ENCODE data around the gene SPAG8.

SPAG8 gene, protein sequence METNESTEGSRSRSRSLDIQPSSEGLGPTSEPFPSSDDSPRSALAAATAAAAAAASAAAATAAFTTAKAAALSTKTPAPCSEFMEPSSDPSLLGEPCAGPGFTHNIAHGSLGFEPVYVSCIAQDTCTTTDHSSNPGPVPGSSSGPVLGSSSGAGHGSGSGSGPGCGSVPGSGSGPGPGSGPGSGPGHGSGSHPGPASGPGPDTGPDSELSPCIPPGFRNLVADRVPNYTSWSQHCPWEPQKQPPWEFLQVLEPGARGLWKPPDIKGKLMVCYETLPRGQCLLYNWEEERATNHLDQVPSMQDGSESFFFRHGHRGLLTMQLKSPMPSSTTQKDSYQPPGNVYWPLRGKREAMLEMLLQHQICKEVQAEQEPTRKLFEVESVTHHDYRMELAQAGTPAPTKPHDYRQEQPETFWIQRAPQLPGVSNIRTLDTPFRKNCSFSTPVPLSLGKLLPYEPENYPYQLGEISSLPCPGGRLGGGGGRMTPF

DNA sequence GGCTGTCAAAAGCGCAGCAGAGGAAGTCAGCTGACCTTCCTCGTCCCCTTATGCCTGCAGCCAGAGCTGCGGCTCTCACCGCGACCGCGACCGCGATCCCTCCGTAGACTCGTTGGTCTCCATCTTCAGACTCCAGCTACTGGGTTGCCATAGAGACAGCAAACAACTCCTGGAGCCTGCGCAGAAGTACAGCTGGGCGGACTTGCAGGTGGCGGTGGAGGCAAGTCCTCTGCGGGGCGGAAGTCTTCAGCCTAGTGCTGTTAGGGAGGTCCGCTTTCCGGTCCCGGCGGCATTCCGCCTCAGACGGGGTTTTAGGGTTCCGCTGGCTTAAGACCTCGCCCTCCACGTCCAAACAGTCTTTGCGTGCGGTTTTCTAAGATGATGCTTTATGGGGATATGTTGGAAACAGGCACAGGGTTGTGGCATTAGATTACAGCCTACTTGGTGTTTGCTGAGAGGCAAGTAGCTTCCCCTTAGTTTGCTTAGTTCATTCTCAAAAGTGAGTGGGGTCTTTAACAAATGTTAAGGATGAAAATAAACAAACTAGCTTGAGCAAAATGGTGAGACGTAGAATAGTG is at the start of gene SPAG8:
Gene SPAG8 (minus strand): TSS at position 238 of the 578 bp plus-strand sequence. CDS start 115 bp downstream, at position 123.
- peak; percentile 92 for DNase-seq

DNA sequence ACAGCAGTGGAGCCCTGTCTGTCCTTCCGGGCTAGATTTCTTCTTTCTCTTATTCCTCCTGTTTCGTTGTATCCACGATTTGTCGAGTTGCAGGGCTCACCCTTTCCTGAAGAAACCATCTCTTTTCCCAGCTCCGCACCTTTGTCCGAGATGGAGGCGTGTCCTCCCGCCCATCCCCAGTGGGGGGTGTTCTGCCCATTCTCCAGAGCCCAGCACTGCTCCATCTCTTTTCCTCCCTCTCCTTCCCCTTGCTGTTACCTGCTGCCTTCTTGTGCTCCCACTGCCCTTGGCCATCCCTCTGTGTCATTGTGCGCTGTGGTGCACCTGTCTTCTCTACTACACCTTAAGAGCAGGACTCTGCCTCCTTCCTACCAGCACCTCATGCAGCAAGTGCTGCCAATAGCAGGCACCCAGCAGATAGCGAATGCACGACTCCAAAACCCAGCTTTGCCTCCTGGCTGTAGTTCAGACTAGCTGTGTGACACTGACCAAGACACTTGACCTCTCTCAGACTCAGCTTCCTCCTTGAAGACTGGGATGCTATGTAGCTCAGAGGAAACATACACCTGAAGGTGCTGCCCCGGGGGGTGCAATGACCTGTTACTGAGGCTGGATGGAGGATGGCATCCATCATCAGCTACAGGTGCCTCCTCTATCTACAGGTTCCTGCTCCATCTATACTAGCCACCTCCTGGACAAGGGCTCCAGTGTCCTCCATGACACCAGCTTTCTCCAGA is 49.3 kb upstream of the SPAG8 start:
- no peak for DNase-seq

DNA sequence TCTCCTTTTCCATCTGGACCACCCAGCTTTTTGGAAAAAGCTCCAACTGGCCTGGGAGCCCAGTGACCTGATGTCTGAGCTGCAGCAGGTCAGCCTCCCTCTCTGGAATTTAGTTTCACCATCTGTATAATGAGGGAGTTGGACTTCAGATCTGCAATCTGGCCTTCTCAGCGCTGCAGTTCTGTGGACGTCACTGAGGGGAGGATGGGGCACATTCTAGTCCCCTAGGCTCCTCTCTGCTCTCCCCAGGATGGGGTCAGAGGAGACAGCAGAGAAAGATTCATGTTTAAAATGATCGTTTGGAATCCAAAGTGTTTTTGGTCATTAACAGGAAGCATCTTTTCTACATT is 47.9 kb upstream of the SPAG8 start:
- DNase-seq, result no peak

DNA sequence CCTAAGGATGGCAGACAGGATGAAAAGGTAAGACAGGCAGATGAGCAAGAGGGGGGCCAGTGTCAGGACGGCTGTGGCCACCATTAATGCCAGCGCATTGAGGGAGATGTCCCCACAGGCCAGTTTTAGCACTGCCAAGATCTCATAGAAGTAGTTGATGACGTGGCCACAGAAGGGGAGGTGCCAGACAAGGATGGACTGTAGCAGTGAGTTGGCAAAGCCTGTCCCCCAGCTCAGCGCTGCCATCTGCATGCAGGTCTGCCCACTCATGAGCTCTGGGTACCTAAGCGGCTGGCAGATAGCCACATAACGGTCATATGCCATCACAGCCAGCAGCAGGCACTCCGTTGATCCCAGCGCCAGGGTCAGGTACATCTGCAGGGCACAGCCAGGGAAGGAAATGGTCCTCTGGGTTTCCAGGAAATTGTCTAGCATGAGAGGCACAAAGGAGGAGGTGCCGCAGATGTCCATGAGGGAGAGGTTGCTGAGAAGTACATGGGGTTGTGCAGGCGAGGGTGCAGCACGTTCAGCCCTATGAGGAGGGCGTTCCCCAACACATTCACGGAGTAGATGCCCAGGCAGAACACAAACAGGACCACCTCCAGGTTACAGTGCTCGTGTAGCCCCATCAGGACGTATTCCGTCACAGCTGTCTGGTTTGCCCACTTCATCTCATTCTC is 47.4 kb upstream of the SPAG8 start:
- peak; percentile 2 for DNase-seq

DNA sequence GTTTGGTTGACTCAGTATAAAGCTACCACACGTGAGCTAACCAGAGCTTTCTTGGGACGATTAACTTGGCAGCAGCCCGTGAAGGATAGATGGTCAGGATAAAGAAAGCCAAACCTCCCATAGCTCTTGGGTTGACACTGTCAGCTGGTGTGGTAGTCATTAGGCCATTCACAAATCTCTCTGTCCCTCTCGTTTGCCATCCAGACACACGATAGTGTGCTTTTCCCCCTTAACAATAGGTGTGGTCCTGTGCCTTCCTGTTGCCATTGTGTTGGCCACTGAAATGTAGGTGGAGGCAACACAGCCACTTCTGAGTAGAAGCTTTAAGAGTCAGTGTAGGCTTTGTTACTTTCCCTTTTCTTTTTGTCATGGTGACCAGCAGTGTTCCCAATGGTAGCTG is 46.4 kb upstream of the SPAG8 start:
- DNase-seq, result no peak

DNA sequence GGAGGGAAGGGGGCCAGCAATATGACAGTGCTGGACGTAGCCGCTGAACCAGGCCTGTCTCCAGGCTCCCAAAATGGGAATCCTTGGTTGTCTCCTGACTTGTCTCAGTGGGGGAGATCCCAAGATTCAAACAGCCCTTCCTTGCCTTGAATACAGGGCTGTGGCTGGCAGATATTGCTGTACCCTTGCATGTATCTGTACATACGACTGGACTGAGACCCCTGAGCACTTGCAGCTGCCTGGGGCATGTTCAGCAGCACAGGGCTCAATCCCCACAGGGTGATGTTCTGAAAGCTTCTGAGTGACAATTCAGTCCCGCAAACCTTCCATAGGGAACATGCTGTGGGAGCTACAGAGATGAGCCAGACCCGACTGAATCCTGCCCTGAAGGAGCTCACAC is 44.8 kb upstream of the SPAG8 start:
- DNase-seq, result no peak

DNA sequence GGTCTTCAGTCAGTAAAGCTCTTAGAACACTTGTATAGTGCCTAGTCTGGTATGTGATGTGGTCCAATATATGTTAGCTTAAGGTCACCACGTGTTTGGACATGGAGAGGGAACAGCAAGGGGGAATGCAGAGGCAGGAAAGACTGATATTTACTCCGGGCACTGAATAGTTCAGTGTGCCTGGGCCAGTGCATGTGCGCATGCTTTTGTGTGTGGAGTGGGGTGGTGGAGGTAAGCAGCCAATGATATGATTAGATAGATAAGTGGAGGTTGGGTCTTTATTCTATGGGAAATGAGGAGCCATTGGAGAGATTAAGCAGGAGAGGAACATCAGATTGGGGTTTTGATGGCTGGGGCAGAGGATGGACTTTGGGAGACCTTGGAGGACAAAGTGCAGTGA is 44.1 kb upstream of the SPAG8 start:
- no peak for DNase-seq

DNA sequence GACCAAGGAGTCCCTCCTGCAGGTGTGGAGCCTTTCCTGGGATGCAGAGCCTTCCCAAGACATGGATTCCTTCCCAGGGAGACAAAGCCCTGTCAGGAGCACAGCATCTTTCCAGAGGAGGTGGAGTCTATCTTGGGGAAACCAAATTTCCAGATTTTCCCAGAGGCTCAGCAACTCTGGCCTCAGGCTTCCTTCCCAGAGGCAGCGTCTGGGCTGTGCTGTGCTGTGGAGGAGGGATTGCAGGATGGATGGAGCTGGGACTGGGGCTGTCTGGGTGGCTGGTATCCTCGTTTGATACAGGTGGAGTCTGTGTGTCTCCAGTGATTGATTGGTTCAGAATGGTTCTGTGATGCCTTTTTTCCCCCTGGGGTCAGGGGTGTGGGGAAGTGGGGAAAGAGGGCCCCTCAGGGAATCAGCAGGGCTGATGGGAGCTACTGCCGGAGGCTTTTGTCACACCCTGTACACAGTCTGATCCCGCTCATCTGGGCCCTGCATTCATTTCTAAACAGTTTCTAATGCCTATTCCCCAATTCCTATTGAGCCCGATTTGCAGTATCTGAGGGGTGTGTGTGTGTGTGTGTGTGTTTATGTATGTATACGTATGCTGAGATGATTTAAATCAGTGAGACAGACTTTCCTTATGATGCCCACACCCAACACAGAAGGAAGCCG is 42.2 kb upstream of the SPAG8 start:
- DNase-seq, result no peak

DNA sequence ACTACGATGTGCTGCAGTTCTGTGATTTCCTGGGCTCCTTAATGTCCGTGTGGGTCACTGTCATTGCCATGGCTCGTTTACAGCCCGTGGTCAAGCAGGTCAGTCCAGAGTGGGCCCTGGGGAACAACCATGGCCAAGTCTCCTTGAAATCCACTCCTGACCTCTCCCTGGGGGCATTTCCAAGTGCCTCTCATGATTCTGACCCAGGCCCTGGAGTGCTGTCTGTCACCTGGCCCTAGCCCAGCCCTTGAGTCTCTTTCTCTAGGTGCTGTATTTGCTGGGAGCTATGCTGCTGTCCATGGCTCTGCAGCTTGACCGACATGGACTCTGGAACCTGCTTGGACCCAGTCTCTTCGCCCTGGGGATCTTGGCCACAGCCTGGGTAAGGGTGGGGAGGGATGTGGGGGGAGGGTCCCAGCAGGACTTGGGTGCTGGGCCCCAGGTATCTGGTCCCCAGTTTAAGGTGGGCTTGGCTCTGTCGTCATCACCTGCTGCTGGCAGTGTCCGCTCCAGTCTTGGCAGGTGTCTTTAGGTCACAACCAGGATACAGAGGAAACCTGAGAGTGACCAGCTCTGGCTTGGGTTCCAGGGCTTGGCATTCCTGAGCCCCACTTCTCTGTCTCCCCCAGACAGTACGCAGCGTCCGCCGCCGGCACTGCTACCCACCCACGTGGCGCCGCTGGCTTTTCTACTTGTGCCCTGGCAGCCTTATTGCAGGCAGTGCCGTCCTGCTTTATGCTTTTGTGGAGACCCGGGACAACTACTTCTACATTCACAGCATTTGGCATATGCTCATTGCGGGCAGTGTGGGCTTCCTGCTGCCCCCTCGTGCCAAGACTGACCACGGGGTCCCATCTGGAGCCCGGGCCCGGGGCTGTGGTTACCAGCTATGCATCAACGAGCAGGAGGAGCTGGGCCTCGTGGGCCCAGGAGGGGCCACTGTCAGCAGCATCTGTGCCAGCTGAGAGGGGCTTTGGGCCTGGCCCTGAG is 41.1 kb upstream of the SPAG8 start:
- no peak for DNase-seq

DNA sequence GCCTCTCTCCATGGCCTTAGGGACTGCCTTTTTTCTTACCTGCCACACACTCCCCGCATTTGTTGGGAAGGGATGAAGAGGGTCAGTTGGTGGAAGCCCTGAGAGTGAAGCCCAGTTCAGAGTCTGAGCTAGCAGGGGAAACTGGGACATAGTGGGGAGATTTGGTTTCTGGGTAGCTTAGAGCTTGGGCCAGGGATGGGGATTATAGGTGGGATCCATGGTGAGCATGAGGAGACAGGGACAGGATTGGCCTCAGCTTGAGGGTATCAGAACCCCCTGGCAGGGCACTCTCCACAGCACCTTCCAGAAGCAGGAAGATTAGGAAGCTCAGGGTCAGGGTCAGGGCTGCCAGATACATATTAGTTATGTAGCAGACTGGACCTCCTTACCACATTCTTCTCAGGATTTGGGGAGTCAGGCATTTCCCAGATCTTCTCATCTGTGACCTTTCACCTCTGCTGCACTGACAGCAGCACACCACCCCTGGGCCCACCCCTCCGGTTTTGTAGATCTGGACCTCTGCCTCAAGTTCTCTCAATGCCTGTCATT is 40.3 kb upstream of the SPAG8 start:
- no peak for DNase-seq

DNA sequence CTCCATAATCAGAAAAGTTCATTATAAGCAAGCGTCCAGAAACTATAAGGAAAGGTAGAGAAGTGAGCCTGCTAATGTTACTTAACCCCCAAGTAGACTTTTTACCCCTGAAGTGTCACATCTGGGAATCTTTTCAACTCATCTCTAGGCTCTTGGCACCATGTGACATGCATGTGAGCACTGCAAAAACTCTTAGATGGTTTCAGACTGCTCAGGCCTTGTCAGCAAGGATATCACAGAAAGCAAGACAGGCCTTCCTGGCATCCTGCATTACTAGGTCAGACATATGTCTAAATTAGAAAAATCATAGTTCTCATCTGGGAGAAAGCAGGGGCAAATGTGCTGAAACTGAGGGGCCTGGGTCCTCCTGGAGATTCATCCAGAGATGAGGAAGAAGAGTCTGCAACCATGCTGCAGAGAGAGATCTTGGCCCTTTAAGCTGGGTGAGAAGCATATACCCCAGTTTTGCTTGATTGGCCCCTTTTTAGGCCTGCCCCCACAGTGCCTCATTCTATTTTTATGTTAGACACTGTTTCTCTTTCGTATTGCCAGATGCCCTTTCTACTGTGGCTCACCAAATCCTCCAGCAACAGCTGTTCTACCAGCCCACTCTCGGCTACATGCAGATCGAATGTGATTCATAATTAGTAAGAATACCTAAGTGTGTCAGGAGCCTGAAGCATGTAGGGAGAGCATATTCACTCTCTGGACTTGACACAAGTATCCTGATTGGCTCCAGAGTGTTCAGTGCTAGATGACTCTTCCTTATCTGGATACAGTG is 35.9 kb upstream of the SPAG8 start:
- DNase-seq, result peak; percentile 75

DNA sequence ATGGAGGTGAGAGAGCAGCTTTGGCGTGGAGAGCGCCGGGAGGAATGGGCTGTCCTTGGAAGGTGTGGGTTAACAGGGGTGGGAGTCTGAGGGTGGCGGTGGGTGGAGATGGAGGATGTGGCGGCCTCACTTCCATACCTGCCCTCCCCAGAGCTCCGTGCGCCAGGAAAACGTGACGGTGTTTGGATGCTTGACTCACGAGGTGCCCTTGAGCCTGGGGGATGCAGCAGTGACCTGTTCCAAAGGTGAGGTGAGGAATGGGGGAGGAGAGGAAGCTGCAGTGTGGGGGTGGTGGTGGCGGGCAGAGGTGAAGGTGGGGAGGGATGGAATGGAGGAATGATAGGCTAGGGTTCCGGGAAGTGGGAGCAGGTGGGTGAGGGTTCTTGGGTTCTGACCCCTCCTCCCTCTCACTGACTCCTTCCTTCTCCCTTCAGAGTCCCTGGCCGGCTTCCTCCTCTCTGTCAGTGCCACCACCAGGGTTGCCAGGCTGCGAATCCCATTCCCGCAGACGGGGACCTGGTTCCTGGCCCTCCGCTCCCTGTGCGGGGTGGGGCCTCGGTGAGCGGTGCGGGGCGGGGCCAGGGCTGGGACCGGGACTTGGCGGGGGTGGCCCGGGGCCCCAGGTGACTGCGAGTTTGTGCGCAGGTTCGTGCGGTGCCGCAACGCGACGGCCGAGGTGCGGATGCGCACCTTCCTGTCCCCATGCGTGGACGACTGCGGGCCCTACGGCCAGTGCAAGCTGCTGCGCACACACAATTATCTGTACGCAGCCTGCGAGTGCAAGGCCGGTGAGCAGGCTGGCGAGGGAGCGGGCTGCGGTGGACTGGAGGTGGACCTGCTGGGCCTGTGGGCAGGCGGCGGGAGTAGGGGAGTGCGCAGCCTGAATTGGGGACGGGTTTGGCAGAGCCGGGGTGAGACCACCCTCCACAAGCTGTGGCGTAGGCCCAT is 34.0 kb upstream of the SPAG8 start:
- DNase-seq, result no peak

DNA sequence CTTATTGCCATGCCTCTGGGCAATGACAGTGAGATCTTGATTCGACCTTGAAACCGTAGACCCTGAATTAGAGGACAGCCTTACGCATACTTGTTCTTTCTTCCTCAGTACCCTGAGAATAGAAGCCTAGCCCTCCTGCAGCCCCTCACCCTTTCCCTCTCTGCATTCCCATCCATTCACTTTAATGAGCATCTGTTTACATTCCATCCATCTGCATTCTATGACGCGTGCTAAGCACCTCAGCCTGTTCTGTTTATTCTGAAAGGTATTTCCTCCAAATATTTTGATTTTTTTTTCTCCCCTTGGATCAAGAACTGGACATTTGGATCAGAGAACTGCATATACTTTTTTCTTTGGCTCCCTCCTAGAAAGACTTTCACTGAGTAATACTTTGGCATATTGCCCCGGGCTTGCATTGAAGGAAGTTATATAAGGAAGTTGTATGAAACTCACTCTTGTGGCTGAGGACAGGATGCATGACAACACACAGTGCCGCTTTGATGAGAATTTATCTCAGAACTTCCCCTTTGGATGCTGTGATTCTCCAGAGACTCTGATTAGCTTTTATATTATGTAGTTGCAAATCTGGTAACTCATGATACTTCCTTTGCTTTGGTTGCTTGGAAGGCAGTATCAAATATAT is 32.7 kb upstream of the SPAG8 start:
- peak; percentile 15 for DNase-seq

DNA sequence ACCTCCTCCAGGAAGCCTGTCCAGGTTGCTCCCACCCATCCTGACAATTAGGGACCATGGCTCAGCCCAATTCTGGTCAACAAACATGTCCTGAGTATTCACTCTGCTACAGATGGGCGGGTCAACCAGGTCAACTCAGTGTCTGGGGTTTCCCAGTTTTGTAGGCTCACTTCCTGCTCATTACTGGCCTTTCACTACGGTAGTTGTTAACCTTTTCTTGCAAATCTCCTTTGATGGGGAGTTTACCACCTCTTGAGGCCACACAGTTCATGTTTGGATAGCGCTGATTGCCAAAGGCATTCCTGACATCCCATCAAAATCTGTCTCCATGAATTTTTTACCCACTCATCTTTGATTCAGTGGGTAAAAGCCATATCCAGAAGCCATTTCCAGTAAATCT is 30.7 kb upstream of the SPAG8 start:
- no peak for DNase-seq

DNA sequence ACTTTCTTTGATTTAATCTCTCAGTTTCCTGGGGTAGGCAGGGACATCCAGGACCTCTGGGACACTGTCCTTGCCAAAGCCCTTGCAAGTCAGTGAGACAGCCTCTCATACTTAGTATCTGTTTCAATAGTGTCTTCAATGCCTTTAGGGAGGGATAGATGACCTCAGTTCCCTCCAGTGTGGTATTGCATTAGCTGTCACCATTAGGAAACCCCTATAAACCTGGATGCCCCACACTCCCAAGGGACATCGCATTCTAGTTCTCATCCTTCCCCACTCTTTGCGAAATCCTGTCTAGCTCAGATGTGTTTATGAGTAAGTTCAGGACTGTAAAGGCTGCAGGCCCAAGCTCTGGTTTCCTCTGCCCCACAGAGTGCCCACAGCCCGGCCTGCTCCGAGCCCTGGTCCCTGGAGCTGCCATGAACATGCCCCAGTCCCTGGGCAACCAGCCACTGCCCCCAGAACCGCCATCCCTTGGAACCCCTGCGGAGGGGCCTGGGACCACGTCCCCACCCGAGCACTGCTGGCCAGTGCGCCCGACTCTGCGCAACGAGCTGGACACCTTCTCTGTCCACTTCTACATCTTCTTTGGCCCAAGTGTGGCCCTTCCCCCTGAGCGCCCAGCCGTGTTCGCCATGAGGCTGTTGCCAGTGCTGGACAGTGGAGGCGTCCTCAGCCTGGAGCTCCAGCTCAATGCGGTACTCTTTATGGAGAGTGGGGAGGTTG is 30.1 kb upstream of the SPAG8 start:
- no peak for DNase-seq

DNA sequence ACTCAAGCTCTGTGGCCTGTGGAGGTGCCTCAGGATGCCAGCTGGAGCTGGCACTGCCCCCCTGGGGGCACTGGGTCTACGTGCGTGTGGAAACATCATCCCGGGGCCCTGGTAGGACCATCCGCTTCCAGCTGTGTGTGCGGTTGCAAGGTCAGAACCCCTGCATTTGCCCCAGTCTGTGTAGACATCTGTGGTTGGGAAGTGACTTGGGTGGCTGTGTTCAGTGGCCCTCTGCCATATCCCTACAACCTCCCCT is 29.5 kb upstream of the SPAG8 start:
- no peak for DNase-seq

DNA sequence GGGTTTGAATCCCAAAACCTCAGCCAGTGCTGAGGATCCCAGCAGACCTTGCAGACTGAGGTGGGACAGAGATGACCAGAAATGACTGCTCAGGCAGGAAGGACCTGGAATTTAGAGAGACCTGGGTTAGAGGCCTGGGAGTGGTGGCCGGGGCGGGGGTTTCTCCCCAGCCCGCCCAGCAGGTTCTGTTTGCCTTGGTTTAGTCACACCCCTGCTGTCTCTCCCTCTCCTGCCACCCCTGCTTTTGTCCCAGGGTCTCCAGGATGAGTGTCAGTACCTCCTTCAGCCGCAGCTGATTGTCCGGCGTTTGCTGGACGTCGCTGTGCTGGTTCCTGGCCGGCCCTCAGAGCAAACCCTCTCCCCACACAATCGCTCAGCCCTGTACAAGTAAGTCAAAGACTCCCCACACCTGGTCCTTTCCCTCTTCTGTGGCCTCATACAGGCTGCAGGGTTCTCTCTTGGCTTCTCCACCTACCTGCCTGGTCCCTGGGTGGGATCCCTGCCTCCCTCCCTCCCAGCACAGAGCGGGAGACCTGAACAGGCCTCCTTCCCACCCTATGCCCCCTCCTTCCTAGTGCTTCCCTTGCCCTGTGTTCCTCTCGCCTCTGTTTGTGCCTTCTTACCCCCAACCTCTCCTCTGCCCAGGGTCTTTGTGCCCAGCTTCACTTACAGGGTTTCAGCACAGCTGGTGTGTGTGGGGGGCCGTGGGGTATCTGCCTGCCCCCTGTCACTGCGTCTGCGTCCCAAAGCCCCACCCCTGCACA is 29.0 kb upstream of the SPAG8 start:
- no peak for DNase-seq
